HG02870 (cell line): ENCODE measurements around the gene DOK3.

ENCODE experiments used
- ATAC-seq: cut with Tn5 transposase; IDR thresholded peaks from one replicate; pipeline ENCODE4 v1.9.1; 2021; ENCODE audit warnings: mild to moderate bottlenecking, moderate library complexity; ENCODE audit not compliant: unreplicated experiment

The DOK3 gene

DNA sequence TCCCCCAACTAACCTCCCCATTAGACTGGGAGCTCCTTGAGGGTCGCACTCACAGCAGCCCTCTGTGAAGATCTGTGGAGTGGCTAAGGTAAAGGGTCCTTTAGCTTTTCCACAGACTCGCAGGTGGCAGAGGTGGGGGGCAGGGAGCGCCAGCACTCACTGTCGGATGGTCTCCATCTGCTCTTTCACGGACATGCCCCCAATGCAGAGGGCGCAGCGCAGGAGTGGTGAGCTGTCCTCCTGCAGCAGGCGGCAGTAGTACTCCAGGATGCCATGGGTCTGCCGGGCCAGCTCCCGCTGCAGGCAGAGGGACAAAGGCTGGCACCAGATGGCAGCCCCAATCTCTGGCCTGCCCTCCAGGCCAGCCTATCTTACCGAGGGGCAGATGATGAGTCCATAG is 4.9 kb upstream of the DOK3 start:
- no peak for ATAC-seq

DNA sequence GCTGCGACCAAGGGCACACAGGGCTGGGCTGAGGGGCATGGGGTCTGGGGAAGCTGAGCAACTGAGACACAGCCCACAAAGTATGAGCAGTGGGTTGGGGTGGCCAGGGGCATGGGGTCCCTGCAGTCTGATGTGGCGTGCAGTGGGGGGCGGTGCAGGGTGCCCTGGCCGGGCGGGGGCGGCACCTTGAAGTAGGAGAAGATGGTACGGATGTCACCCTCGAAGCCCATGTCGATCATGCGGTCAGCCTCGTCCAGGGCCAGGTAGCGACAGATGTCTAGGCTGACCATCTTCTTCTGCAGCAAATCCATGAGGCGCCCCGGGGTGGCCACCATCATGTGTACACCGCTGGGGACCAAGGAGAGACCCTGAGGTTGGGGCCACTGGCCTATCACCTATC is 3.9 kb upstream of the DOK3 start:
- no peak for ATAC-seq

DNA sequence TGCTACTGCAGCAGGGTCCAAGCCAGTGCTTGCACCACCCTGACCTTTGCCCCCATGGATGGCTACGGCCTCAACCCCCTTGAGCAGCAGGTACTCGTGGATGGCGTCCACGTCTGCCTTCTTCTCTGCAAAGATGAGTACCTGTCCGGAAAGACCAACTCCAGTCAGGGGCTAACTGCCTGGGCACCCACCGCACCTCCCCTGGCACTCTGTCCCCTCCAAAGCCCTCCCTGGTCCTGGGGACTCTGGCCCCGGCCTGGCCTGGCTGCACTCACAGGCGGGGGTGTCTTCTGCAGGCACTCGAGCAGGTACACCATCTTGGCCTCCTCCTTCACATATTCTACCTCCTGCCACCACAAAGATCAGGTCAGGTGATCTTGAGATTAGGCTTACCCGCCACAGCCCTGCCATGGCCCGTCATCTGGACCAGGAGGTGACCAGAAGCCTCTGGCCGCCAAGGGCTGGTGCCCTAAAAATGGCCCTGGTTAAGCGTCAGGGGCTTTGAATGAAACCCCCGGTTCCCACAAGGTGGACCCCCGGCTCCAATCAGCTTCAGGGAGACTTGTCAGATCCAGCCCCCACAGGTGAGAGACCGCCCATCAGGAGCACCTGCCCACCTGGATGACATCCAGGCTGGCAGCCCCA is 3.2 kb upstream of the DOK3 start:
- ATAC-seq: no peak

GRCh38 chr5:177511796-177512675 is 2.4 kb upstream of the DOK3 start:
- ATAC-seq: no peak

GRCh38 chr5:177511181-177511580 is 1.6 kb upstream of the DOK3 start:
- ATAC-seq: no peak

DNA sequence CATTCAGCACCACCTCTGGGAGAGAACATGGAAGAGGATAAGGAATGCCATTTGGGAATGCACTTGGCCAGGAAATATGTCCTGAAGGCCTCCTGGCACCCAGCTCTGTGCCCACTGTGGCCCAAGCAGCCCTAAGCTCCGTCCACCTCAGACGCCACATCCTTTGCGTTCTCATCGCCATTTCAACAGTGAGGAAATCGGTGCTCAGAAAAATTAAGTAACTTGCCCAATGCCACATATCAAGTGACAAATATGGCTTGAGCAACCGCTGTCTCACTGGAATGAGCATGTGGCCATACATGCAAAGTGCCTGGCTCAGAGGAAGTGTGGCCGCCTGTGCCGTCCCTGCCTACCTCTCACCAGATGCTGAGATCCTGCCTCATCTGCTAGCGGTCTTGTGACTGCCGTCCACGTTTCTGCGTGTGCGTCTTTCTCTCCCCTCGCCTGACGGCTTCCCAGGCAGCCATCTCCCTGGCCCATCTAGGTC is 984 bp upstream of the DOK3 start:
- ATAC-seq: no peak

DNA sequence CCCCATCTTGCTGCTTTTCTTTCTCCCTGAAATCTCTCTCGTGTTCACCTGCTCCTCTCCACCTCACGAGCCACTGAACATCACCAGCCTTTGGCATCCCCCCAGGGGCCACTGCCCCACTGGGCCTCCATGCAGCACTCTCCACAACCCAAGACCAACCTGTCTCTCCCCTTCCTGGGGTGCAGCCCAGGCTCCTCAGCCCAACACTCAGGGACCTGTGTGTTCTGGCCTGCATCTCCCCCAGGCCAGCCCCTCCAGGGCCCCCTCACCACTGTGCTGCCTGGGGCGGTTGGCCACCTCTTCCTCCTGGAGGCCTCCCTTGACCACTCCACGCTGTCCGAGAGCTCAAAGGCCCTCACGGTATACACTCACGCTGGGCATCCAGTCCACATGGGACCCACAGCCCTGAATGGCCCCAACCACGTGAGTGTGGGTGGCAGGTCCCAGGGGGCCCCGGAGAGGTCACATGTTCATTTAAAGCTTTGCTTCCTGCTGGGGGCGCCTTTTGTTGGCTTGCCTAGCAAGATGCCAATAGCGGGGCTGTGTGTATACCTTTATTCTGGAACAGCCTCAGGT is 453 bp upstream of the DOK3 start:
- no peak for ATAC-seq

GRCh38 chr5:177508837-177509236 is 789 bp downstream of the DOK3 start:
- ATAC-seq: peak; percentile 38

- no peak for ATAC-seq
These were observed 1.4 kb downstream of the DOK3 start for GRCh38 chr5:177508221-177508611.

- no peak for ATAC-seq
These were observed 1.9 kb downstream of the DOK3 start for GRCh38 chr5:177507596-177508220.

DNA sequence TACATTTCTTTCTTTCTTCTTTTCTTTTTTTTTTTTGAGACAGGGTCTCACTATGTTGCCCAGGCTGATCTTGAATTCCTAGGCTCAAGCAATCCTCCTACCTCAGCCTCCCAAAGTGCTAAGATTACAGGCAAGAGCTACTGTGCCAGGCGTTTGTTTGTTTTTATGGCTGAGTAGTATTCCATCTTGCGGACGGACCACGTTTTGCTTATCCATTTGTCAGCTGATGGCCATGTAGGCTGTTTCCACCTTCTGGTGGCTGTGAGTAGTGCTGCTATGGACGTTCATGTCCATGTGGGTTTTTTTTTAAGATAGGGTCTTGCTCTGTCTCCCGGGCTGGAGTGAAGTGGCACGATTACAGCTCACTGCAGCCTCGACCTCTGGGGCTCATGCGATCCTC is 2.5 kb downstream of the DOK3 start:
- no peak for ATAC-seq

GRCh38 chr5:177505075-177505474 is 4.6 kb downstream of the DOK3 start:
- ATAC-seq: no peak

- ATAC-seq: no peak
These were observed 5.3 kb downstream of the DOK3 start for GRCh38 chr5:177504086-177505056.

DNA sequence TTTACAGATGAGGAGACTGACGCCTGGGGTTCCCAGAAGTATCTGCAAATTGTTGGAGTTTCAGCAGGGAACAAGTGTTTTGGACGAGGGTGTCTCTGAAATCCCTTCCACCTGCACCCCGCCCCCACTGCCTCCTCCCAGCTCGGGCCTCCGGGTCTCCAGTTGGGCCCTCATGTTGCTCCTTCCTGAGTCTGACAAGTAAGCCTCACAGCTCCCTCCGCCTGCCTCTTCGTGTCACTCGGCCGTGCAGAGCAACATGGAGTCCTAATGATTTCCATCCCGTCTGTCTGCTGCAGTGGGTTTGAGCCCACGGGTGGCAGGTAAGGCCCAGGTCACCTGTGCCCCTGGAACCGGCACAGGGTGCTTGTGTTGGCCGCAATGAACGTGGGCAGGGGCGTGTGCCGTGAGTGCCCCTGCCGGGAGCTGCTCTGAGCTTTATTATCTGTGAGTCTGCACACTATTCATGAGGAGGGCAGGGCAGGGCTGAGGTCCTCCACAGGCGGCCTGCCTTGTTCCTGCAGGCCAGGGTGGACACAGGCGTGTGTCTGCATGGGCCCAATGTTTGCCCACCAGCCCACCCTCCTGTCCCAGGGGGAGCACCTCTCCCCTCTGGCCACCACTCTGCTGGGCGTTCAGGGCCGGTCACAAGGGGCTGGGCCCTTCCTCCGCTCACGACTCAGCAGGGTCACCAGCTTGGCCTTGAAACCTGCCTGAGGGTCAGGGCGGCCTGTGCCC is 6.1 kb downstream of the DOK3 start:
- ATAC-seq: no peak

DNA sequence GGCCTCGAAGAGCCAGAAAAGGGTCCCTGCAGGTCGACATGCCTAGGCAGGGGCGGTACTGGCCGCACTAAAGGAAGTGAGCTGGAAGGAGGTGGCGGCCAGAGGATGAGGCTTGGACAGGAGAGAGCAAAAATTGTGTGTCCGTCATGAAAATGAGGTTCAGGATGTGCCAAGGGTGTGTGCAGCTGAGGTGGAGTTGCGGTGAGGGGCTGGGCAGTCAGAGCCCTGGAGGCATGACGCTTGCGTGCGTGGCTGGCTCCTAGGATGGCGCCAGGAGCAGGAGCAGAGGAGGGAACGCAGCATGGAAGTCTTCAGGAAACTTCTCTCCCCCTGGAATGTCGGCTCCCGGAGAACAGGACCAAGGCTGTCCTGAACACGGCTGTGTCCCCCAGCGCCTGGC is 6.7 kb downstream of the DOK3 start:
- ATAC-seq: no peak

DNA sequence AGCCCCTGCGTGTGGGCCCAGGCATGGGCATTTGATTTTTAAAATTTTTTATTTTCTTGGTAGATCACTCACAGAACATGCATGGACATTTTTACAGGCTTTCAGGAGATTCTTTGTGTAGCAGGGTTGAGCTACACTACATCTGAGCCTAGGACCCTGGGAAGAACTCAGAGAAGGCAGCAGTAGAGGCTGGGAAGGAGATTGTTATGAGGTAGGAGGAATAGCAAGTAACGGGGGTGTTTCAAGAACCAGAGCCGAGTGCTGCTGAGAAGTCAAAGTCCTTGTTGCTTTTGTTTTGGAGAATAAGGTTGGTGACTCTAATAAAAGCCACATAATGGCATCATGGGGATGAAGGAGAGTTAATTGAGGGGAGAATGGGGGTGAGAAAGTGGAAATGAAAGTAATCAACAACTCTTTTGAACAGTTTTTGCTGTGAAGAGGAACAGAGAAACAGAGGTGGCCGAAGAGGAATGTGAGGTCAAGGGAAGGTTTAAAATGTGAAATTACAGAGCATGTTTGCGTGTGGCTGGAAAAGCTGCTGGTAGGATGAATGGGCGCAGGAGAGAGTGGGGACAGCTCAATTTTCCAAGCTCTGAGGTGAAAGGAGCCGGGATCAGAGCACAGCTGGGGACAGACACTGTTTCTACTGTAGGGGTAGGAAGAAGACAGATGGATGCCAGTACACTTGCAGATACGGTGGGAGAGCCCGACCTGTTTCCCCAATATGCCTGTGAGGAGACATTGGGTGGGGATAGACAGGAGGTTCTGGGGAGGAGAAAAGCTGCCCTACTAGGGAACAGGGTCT is 7.5 kb downstream of the DOK3 start:
- no peak for ATAC-seq

DNA sequence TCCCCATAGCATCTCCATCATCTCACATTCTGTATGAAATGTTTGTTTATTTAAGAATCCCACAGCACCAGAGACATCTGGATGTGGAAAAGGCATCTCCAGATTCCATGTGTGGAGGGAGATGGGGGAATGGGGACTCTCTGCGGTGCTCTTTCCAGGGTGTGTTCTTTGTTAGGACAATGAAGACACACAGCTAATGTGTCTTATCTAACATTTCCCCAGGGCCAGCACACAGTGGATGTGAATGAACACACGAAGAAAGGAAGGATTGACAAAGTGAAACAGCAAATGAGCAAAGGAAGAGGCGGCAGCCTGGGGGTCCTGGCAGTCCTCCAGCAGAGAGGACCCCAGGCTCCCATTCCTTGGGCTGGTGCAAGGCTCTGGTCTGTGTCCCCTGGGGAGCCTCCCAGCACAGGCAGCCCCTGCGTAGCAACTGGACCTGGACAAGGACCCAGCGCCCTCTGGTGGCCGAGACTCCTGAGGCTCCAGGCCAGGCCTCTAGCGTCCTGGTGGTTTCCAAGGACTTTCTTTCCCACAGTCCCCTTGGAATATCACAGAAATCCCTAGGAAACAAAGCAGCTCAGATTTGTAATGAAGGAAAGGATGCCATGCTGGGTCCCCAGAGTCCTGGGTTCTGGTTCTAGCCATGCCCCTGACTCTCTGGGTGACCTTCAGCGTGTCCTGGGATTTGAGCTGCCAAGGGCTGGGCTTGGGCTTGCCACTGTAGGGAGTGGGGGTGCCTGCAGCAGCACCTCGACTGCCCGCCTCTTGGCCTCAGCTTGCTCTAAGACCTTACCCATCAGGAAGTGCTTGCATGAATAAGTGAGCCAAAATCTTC is 8.7 kb downstream of the DOK3 start:
- no peak for ATAC-seq

GRCh38 chr5:177499842-177500241 is 9.8 kb downstream of the DOK3 start:
- ATAC-seq: no peak
